Measurements from ENCODE around the gene PSEN2. TPM values are rescaled to one million over a fixed set of nuclear protein-coding genes. Genes with fewer than 3 reads are reported as not detected.

Gene PSEN2
- total and polyA plus RNA-seq, 10 donors: 6.3 to 57.0 (median 29.3) TPM

DNA sequence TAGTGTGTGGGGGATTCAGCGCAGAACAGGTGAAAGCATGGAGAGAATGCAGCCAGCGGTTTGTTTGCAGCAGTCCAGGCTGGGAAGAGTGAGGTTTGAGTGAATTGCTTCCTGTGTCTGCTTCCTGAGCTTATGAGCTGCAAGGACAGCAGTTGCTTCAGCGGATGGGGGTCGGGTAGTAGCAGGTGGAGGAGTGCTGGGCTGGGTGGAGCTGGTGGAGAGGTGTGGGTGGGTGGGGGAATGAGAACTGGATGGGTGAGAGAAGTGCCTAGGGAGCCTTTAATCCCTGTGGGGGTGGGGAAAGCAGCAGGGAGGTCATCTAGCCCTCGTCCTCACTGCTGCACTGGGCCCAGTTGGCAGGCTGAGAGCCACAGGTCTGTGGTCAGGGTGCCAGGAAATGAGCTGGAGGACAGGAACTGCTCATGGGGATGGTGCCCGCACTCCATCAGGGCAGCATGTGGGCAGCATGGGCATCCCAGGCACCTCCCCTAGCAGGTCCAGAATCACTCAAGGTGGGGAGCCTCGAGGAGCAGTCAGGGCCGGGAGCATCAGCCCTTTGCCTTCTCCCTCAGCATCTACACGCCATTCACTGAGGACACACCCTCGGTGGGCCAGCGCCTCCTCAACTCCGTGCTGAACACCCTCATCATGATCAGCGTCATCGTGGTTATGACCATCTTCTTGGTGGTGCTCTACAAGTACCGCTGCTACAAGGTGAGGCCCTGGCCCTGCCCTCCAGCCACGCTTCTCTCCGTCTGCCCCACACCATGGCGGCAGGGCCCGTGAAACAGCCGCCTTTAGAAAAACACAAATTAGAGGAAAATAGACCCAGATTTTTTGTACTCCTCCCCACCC, 14.8 kb downstream of the PSEN2 start:
- DNase-seq: peak; percentile 75
- Histone ChIP-seq H3K27me3 (replicated peaks in 1 of 7) (no peaks in the 10 kb centered on the region), H3K27ac (peak overlapping the region in 4 of 8 donors; percentile 10 to 90 (median 84)), H3K4me1 (peaks cover 30 to 56% (median 49%) of the 10 kb centered on the region in 6 donors), H3K4me3 (no peak overlapping the region), H3K9me3 (no peaks in the 10 kb centered on the region), H3K36me3 (peaks cover 0 to 69% (median 18%) of the 10 kb centered on the region in 6 donors)
- 64 to 71% (median 68%) methylated on average over 19 to 20 of the region's 20 CpGs for WGBS, 5 donors
- TF ChIP-seq POLR2AphosphoS5 (IDR thresholded peaks at IDR 0.05): peak in 1 of 3 donors; percentile 40
- TF ChIP-seq, protein P1, sequence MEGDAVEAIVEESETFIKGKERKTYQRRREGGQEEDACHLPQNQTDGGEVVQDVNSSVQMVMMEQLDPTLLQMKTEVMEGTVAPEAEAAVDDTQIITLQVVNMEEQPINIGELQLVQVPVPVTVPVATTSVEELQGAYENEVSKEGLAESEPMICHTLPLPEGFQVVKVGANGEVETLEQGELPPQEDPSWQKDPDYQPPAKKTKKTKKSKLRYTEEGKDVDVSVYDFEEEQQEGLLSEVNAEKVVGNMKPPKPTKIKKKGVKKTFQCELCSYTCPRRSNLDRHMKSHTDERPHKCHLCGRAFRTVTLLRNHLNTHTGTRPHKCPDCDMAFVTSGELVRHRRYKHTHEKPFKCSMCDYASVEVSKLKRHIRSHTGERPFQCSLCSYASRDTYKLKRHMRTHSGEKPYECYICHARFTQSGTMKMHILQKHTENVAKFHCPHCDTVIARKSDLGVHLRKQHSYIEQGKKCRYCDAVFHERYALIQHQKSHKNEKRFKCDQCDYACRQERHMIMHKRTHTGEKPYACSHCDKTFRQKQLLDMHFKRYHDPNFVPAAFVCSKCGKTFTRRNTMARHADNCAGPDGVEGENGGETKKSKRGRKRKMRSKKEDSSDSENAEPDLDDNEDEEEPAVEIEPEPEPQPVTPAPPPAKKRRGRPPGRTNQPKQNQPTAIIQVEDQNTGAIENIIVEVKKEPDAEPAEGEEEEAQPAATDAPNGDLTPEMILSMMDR (IDR thresholded peaks at IDR 0.05 in 8 of 11, conservative IDR thresholded peaks at IDR 0.05 in 3 of 11): no peak
- intact Hi-C loops (cut with DNase I; ENCODE audit: low total_unique reads): no loop called here

DNA sequence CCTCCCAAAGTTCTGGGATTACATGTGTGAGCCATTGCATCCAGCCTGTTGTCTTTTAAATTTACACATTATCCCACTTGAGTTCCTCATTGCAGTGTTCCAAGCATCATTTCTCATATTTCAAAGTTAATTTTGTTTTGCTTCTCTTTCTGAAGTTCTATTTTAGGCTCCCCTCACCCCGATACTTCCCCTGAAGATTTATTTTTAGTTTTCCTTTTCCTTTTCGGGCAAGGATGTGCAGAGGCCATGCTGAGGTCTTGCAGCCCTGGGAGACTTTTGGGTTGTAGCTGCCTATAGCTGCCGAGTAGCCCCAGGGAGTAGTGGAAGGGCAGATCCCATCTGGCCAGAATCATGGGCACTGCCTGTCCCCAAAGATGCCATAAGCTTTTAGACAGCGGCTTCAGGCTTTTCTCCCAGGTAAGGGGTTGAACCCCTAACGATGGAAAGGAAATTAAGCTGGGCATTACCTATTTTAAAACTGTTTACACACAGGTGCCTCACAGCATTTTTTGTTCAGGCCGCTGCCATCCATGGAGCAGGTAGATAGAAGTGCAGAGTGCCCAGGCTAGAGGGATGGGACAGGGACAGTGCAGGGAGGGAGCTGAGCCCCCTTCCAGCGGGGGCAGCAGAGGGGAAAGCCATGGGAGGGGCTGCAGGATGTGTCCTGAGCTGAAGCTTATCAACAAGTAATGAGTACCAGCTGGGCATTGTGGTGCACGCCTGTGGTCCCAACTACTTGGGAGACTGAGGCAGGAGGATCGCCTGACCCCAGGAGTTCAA, 15.9 kb downstream of the PSEN2 start:
- Histone ChIP-seq H3K27ac (no peak overlapping the region), H3K36me3 (peaks cover 0 to 69% (median 26%) of the 10 kb centered on the region in 6 donors), H3K4me3 (no peak overlapping the region), H3K9me3 (no peaks in the 10 kb centered on the region), H3K27me3 (replicated peaks in 1 of 7) (no peaks in the 10 kb centered on the region), H3K4me1 (peaks cover 30 to 56% (median 49%) of the 10 kb centered on the region in 6 donors)
- intact Hi-C loops (cut with DNase I; ENCODE audit: low total_unique reads): no loop called here
- whole genome bisulfite sequencing, 5 donors: 54 to 59% (median 58%) methylated on average over 9 of the region's 9 CpGs
- DNase-seq: peak; percentile 47
- no peak for TF ChIP-seq POLR2AphosphoS5 (IDR thresholded peaks at IDR 0.05)
- TF ChIP-seq, protein P1 (IDR thresholded peaks at IDR 0.05 in 8 of 11, conservative IDR thresholded peaks at IDR 0.05 in 3 of 11): no peak
- TF ChIP-seq POLR2A (IDR thresholded peaks at IDR 0.05): no peak

DNA sequence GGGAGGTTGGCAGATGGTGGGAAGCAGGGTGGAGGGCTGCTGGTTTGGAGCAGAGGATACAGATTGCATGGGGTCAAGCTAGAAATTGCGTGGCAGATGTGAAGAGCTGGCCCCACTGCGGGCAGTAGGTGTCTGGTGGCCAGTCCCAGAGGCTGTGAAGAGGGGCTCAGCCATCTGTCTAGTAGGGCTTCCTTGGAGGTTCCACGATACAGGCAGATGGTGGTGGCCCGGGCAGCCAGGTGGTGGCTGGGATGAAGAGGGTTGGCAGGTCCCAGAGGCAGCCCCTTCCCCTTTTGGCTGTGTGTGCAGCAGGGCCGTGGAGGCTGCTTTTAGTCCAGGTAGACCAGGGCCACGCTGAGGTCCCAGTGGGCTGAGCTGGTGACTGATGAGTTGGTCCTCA, 16.6 kb downstream of the PSEN2 start:
- H3K9me3 ChIP-seq: no peaks in the 10 kb centered on the region
- no peak overlapping the region for H3K27ac ChIP-seq
- H3K27me3 ChIP-seq (replicated peaks in 1 of 7): no peaks in the 10 kb centered on the region
- intact Hi-C loops (cut with DNase I; ENCODE audit: low total_unique reads): no loop called here
- peak; percentile 71 for DNase-seq
- 95 to 99% (median 96%) methylated on average over 6 of the region's 6 CpGs for WGBS, 5 donors
- H3K4me1 ChIP-seq: peaks cover 28 to 57% (median 46%) of the 10 kb centered on the region in 6 donors
- H3K36me3 ChIP-seq: peaks cover 0 to 70% (median 33%) of the 10 kb centered on the region in 6 donors
- no peak overlapping the region for H3K4me3 ChIP-seq
- TF ChIP-seq POLR2AphosphoS5 (IDR thresholded peaks at IDR 0.05): no peak
- TF ChIP-seq, protein P1 (IDR thresholded peaks at IDR 0.05 in 8 of 11, conservative IDR thresholded peaks at IDR 0.05 in 3 of 11): no peak
- TF ChIP-seq POLR2A (IDR thresholded peaks at IDR 0.05): no peak

DNA sequence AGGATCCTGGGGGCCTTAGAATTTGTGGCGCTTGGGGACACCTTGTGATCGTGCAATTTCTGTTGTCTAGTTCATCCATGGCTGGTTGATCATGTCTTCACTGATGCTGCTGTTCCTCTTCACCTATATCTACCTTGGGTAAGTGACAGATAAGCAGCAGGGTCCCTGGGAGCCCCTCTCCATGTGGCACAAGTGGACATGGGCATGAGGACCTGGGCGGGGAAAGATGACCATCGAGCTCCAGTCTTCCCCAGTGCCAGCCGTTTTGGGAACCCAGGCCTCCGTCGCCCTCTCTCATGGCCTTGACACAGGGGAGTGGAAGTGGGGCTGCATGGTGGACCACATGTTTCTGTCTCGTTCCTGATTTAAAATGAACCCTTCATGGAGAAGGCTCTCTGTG, 17.6 kb downstream of the PSEN2 start:
- peak; percentile 32 for DNase-seq
- Histone ChIP-seq H3K27ac (no peak overlapping the region), H3K27me3 (replicated peaks in 1 of 7) (no peaks in the 10 kb centered on the region), H3K9me3 (no peaks in the 10 kb centered on the region), H3K4me1 (peaks cover 20 to 53% (median 41%) of the 10 kb centered on the region in 6 donors), H3K36me3 (peaks cover 0 to 79% (median 42%) of the 10 kb centered on the region in 6 donors), H3K4me3 (no peak overlapping the region)
- TF ChIP-seq POLR2AphosphoS5 (IDR thresholded peaks at IDR 0.05): no peak
- TF ChIP-seq POLR2A (IDR thresholded peaks at IDR 0.05): no peak
- TF ChIP-seq, protein P1 (IDR thresholded peaks at IDR 0.05 in 8 of 11, conservative IDR thresholded peaks at IDR 0.05 in 3 of 11): no peak
- intact Hi-C loops (cut with DNase I; ENCODE audit: low total_unique reads): no loop called here
- WGBS, 5 donors: 84 to 96% (median 92%) methylated on average over 8 of the region's 8 CpGs

Data from spleen (tissue), 11 donors.